GM21367 (cell line): ENCODE data around the gene PPM1K.

ENCODE experiments used
- ATAC-seq: cut with Tn5 transposase; IDR thresholded peaks from one replicate; pipeline ENCODE4 v1.9.1; 2021; ENCODE audit not compliant: unreplicated experiment

Gene PPM1K

GRCh38 chr4:88223516-88223915 lies 60.8 kb downstream of the PPM1K start:
- no peak for ATAC-seq

GRCh38 chr4:88219099-88219498 lies 65.3 kb downstream of the PPM1K start:
- peak; percentile 86 for ATAC-seq

GRCh38 chr4:88217169-88217568 lies 67.2 kb downstream of the PPM1K start:
- no peak for ATAC-seq

GRCh38 chr4:88216395-88216794 lies 68.0 kb downstream of the PPM1K start:
- no peak for ATAC-seq

GRCh38 chr4:88215351-88215750 lies 69.0 kb downstream of the PPM1K start:
- no peak for ATAC-seq

- ATAC-seq: peak; percentile 10
Observed at GRCh38 chr4:88212253-88212561, 72.2 kb downstream of the PPM1K start.

GRCh38 chr4:88211473-88212252 lies 72.7 kb downstream of the PPM1K start:
- peak; percentile 67 for ATAC-seq

GRCh38 chr4:88208156-88208555 lies 76.2 kb downstream of the PPM1K start:
- no peak for ATAC-seq
